Mucosa of descending colon (tissue), 3 donors: Measurements from ENCODE around the gene PPP6R3. TPM values are rescaled to one million over a fixed set of nuclear protein-coding genes. Genes with fewer than 3 reads are reported as not detected.
A peak's percentile ranks its signal among the peaks of the same experiment; 100 is the strongest.

Experiments used
- ATAC-seq: fragments of 200-7000 bp; cut with Tn5 transposase; one replicate; pipeline ENCODE4 v1.9.1; 2020; ENCODE audit warnings: mild to moderate bottlenecking, moderate library complexity
- DNase-seq, 3 donors: peaks; one replicate each; pipeline ENCODE4 v3.0.0-alpha.2; 2020
- H3K36me3 ChIP-seq: fragments of 200-600 bp; one replicate; pipeline ENCODE4 v1.8.0; 2021; ENCODE audit warnings: low read depth, mild to moderate bottlenecking
- H3K4me1 ChIP-seq: fragments of 200-600 bp; one replicate; pipeline ENCODE4 v1.8.0; 2021; ENCODE audit warnings: low read depth, mild to moderate bottlenecking
- H3K4me3 ChIP-seq: fragments of 200-600 bp; one replicate; pipeline ENCODE4 v1.8.0; 2021; ENCODE audit warnings: mild to moderate bottlenecking
- H3K9me3 ChIP-seq: fragments of 200-600 bp; one replicate; pipeline ENCODE4 v1.8.0; 2021; ENCODE audit warnings: mild to moderate bottlenecking
- intact Hi-C, 2 donors: fragments of 100-400 bp; cut with DNase I in 1 of 2; cut with micrococcal nuclease in 1 of 2; formaldehyde crosslinking; loops; one replicate each; pipeline versions ENCODE4 v1.11.0 to v1.11.1; 2022; cut with DNase I, micrococcal nuclease
- total RNA-seq, 3 donors: library from RNA; stranded (reverse); fragmentation: NEBNext Ultra II Directional in 2 of 3; extraction: Animal tissue kit (Norgen Biotek cat#: 25700) in 2 of 3; gene quantifications; one replicate each; pipeline versions ENCODE4 v1.2.1 to v1.2.4, GENCODE V29; 2021 to 2023
- TF ChIP-seq, protein P1 (sequence below): fragments of 200-600 bp; IDR thresholded peaks from one replicate; pipeline ENCODE4 v1.8.0; 2022; ENCODE audit warnings: antibody characterized with exemption, mild to moderate bottlenecking
- donor health status: DM: no; HTN: no; CAD: no; lungs with moderate emphysema.
- donor health status: DM: no; HTN: no; CAD: no.
- donor health status: DM: no; HTN: yes; CAD: no.

PPP6R3 gene
- total RNA-seq, 3 donors from 2014 or later, result 107 to 141 (median 115) TPM

DNA sequence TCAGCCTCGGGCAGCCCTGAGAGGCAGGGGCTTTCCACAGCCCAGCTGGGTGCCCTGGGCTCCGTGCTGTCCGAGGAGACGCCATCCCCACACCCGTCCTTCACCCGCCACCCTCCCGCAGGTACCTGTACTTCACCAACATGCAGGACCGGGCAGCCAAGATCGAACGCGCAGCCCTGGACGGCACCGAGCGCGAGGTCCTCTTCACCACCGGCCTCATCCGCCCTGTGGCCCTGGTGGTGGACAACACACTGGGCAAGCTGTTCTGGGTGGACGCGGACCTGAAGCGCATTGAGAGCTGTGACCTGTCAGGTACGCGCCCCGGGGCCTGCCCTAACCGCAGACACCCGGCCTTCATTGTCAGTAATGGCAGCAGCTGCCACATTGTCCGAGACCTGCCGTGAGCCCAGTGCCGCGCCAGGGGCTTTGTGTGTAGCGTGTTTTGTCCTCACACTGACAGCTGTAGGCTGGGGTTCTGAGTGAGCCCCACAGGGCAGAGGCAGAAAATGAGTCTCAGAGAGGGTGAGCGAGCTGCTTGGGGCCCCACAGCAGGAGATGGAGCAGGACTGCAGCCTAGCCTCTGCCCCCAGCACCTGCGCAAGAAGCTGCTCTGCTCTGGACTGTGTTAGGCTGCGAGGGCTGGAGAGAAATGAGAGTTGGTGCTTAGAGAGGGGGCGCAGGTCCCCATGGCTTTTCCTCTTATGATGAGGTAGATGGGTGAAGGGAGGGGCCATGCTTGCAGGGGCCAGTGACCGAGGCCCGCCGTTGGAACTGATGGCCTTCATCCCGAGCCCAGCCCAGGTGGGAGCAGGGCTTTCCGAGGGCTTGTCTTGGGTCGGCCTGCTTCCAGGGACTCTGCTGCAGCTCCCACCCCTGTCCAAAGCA lies 35.3 kb upstream of the PPP6R3 start:
- H3K4me1 ChIP-seq, result no peaks in the 10 kb centered on the region
- no peak overlapping the region for H3K4me3 ChIP-seq
- ATAC-seq, result no peak
- peaks cover 8% of the 10 kb centered on the region for H3K9me3 ChIP-seq
- peaks cover 3% of the 10 kb centered on the region for H3K36me3 ChIP-seq
- TF ChIP-seq, protein P1, sequence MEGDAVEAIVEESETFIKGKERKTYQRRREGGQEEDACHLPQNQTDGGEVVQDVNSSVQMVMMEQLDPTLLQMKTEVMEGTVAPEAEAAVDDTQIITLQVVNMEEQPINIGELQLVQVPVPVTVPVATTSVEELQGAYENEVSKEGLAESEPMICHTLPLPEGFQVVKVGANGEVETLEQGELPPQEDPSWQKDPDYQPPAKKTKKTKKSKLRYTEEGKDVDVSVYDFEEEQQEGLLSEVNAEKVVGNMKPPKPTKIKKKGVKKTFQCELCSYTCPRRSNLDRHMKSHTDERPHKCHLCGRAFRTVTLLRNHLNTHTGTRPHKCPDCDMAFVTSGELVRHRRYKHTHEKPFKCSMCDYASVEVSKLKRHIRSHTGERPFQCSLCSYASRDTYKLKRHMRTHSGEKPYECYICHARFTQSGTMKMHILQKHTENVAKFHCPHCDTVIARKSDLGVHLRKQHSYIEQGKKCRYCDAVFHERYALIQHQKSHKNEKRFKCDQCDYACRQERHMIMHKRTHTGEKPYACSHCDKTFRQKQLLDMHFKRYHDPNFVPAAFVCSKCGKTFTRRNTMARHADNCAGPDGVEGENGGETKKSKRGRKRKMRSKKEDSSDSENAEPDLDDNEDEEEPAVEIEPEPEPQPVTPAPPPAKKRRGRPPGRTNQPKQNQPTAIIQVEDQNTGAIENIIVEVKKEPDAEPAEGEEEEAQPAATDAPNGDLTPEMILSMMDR, result no peak
- intact Hi-C loops, result no loop called here
- no peak for DNase-seq

DNA sequence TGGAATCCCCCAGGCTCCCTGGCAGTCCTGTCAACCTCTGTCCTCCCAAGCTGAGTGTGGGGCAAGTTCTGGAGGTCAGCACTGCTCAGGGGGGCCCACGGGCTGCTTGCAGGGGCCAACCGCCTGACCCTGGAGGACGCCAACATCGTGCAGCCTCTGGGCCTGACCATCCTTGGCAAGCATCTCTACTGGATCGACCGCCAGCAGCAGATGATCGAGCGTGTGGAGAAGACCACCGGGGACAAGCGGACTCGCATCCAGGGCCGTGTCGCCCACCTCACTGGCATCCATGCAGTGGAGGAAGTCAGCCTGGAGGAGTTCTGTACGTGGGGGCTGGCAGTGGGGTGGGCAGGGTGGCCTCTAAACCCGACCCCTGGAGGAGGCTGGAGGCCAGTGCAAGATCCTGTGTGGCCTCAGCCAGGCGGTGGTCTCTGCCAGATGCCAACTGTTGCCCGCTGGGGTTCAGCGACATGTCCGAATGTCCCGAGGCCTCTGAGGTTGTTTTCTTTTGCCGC lies 34.6 kb upstream of the PPP6R3 start:
- TF ChIP-seq, protein P1, result no peak
- Histone ChIP-seq H3K36me3 (peaks cover 3% of the 10 kb centered on the region), H3K4me3 (no peak overlapping the region), H3K9me3 (peaks cover 8% of the 10 kb centered on the region), H3K4me1 (no peaks in the 10 kb centered on the region)
- DNase-seq, result no peak
- intact Hi-C loops, result no loop called here
- no peak for ATAC-seq

DNA sequence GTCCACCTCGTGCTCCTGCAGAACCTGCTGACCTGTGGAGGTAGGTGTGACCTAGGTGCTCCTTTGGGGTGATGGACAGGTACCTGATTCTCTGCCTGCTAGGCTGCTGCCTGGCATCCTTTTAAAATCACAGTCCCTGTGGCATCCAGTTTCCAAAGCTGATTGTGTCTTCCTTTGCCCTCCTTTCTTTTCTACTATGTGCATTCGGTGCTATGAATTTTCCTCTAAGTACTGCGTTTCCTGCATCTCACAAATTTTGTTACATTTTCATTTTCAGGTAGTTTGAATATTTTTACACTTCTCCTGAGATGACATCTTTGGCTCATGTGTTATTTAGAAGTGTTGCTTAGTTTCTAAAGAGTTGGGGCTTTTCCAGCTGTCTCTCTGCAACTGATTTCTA lies 30.9 kb upstream of the PPP6R3 start:
- ATAC-seq (no peak), DNase-seq (no peak)
- TF ChIP-seq, protein P1, result no peak
- Histone ChIP-seq H3K9me3 (peaks cover 8% of the 10 kb centered on the region), H3K4me1 (no peaks in the 10 kb centered on the region), H3K36me3 (peaks cover 3% of the 10 kb centered on the region), H3K4me3 (no peak overlapping the region)
- intact Hi-C loops, result no loop called here

DNA sequence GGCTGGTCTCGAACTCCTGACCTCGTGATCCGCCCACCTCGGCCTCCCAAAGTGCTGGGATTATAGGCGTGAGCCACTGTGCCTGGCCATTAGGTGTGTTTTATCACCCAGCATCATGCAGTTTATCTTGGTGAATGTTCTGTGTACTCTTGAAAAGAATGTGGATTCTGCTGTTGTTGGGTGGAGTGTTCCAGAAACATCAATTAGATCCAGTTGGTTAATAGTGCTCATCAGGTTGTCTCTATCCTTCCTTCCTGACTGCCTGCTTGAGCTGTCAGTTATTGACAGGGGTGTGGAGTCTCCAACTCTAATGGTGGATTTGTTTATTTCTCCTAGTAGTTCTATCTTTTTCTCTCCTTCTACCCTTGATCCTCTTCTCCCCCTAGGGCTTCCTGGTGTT lies 30.2 kb upstream of the PPP6R3 start:
- intact Hi-C loops, result no loop called here

DNA sequence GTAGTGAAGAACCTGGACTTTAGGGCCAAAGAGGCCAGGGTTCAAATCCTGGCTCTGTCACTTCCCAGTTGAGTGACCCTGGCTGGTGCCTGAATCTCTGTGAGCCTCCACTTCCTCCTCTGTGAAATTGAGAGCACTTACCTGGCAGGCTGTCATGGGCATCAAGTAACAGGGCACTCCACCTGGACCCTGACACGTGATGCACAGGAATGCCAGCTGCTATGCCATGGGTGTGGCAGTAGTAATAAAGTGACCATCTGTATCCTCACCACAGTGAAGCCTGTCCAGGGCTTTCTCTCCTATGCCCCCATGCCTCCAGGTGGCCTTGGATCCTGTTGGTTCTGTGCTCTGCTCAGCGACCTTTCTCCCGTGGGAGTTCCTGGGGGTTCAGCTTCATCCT lies 29.8 kb upstream of the PPP6R3 start:
- DNase-seq (peak; percentile 68 to 85 (median 76)), ATAC-seq (peak; percentile 92)
- Histone ChIP-seq H3K9me3 (peaks cover 8% of the 10 kb centered on the region), H3K4me3 (no peak overlapping the region), H3K4me1 (no peaks in the 10 kb centered on the region), H3K36me3 (peaks cover 3% of the 10 kb centered on the region)
- TF ChIP-seq, protein P1, result no peak
- intact Hi-C loops, result no loop called here

More for the DNA sequence above, 30.2 kb upstream of the PPP6R3 start:
- peaks cover 3% of the 10 kb centered on the region for H3K36me3 ChIP-seq
- no peak overlapping the region for H3K4me3 ChIP-seq
- peak; percentile 69 for ATAC-seq
- TF ChIP-seq, protein P1, result no peak
- H3K4me1 ChIP-seq, result no peaks in the 10 kb centered on the region
- DNase-seq, result no peak
- H3K9me3 ChIP-seq, result peaks cover 8% of the 10 kb centered on the region
